ENCODE data around the gene UBE3D. TPM values are rescaled to one million over a fixed set of nuclear protein-coding genes. Genes with fewer than 3 reads are reported as not detected.
"Not testable (repeated sequence)": the region's sequence is repeated elsewhere in the genome, so short reads cannot be mapped to it uniquely, and the experiment has no call there.

The UBE3D gene
- total and polyA plus RNA-seq, 4 donors, result 2.8 to 21.2 (median 6.5) TPM

GRCh38 chr6:82902290-82902689, 163.4 kb downstream of the UBE3D start:
- DNase-seq, result no peak
- ATAC-seq (ENCODE audit: insufficient read depth, low FRiP score), result no peak
- 69 to 96% methylated on average over 2 of the region's 2 CpGs for WGBS, 2 donors
- TF ChIP-seq CTCF (IDR thresholded peaks at IDR 0.05; ENCODE audit: control extremely low read depth, extremely low read depth), result no peak
- Histone ChIP-seq H3K4me1 (ENCODE audit: control insufficient read depth in 5 of 5, insufficient read depth in 5 of 5, low read length in 5 of 5) (no peaks in the 10 kb centered on the region), H3K4me3 (no peak overlapping the region), H3K36me3 (ENCODE audit: control insufficient read depth in 4 of 4, insufficient read depth in 4 of 4, low read length in 4 of 4) (no peaks in the 10 kb centered on the region), H3K9me3 (ENCODE audit: control insufficient read depth in 4 of 4, insufficient read depth in 3 of 4, low read length in 3 of 4) (no peaks in the 10 kb centered on the region), H3K27ac (ENCODE audit: low read depth in 1 of 2, low read length in 1 of 2) (no peak overlapping the region), H3K9ac (ENCODE audit: insufficient read depth in 1 of 2, low read length in 2 of 2) (no peak overlapping the region), H3K27me3 (ENCODE audit: control insufficient read depth in 3 of 3, insufficient read depth in 3 of 3, low read length in 2 of 3) (no peaks in the 10 kb centered on the region)

- WGBS, 2 donors, result 88 to 89% methylated on average over 6 of the region's 6 CpGs
Measured at GRCh38 chr6:82894653-82895259, 170.9 kb downstream of the UBE3D start.

GRCh38 chr6:82893889-82894652, 171.6 kb downstream of the UBE3D start:
- WGBS, 2 donors, result 91 to 93% methylated on average over 9 of the region's 9 CpGs
- no peaks in the 10 kb centered on the region for H3K4me1 ChIP-seq (ENCODE audit: control insufficient read depth in 5 of 5, insufficient read depth in 5 of 5, low read length in 5 of 5)
- ATAC-seq (ENCODE audit: insufficient read depth, low FRiP score), result no peak
- H3K9me3 ChIP-seq (ENCODE audit: control insufficient read depth in 4 of 4, insufficient read depth in 3 of 4, low read length in 3 of 4), result no peaks in the 10 kb centered on the region
- no peak for TF ChIP-seq CTCF (IDR thresholded peaks at IDR 0.05; ENCODE audit: control extremely low read depth, extremely low read depth)
- H3K9ac ChIP-seq (ENCODE audit: insufficient read depth in 1 of 2, low read length in 2 of 2), result no peak overlapping the region
- no peak for DNase-seq
- no peak overlapping the region for H3K4me3 ChIP-seq
- peaks cover 0 to 3% (median under 1%) of the 10 kb centered on the region in 4 donors for H3K36me3 ChIP-seq (ENCODE audit: control insufficient read depth in 4 of 4, insufficient read depth in 4 of 4, low read length in 4 of 4)
- H3K27ac ChIP-seq (ENCODE audit: low read depth in 1 of 2, low read length in 1 of 2), result no peak overlapping the region
- no peaks in the 10 kb centered on the region for H3K27me3 ChIP-seq (ENCODE audit: control insufficient read depth in 3 of 3, insufficient read depth in 3 of 3, low read length in 2 of 3)

More at GRCh38 chr6:82894653-82895259, 170.9 kb downstream of the UBE3D start:
- Histone ChIP-seq H3K27me3 (ENCODE audit: control insufficient read depth in 3 of 3, insufficient read depth in 3 of 3, low read length in 2 of 3) (no peaks in the 10 kb centered on the region), H3K4me1 (ENCODE audit: control insufficient read depth in 5 of 5, insufficient read depth in 5 of 5, low read length in 5 of 5) (no peaks in the 10 kb centered on the region), H3K9me3 (ENCODE audit: control insufficient read depth in 4 of 4, insufficient read depth in 3 of 4, low read length in 3 of 4) (no peaks in the 10 kb centered on the region), H3K27ac (ENCODE audit: low read depth in 1 of 2, low read length in 1 of 2) (no peak overlapping the region), H3K9ac (ENCODE audit: insufficient read depth in 1 of 2, low read length in 2 of 2) (no peak overlapping the region), H3K4me3 (no peak overlapping the region), H3K36me3 (ENCODE audit: control insufficient read depth in 4 of 4, insufficient read depth in 4 of 4, low read length in 4 of 4) (peaks cover 0 to 3% (median under 1%) of the 10 kb centered on the region in 4 donors)
- no peak for TF ChIP-seq CTCF (IDR thresholded peaks at IDR 0.05; ENCODE audit: control extremely low read depth, extremely low read depth)
- DNase-seq (no peak), ATAC-seq (ENCODE audit: insufficient read depth, low FRiP score) (no peak)

- not testable (repeated sequence) for H3K9ac ChIP-seq (ENCODE audit: insufficient read depth in 1 of 2, low read length in 2 of 2); ATAC-seq (ENCODE audit: insufficient read depth, low FRiP score); DNase-seq; H3K9me3 ChIP-seq (ENCODE audit: control insufficient read depth in 4 of 4, insufficient read depth in 3 of 4, low read length in 3 of 4); H3K27me3 ChIP-seq (ENCODE audit: control insufficient read depth in 3 of 3, insufficient read depth in 3 of 3, low read length in 2 of 3); H3K4me1 ChIP-seq (ENCODE audit: control insufficient read depth in 5 of 5, insufficient read depth in 5 of 5, low read length in 5 of 5); H3K36me3 ChIP-seq (ENCODE audit: control insufficient read depth in 4 of 4, insufficient read depth in 4 of 4, low read length in 4 of 4); H3K27ac ChIP-seq (ENCODE audit: low read depth in 1 of 2, low read length in 1 of 2); H3K4me3 ChIP-seq
- 84 to 88% methylated on average over 3 of the region's 3 CpGs for WGBS, 2 donors
Measured at GRCh38 chr6:82891503-82891902, 174.1 kb downstream of the UBE3D start.

Measured in lung (tissue), 12 donors.